Activated CD4-positive, alpha-beta T cell treated with anti-CD3 and anti-CD28 coated beads, Interleukin-2, amount 10 ng/mL, durations not matched to agents 7 days and 5 days (primary cell): ENCODE data around the gene MOV10. TPM values are rescaled to one million over a fixed set of nuclear protein-coding genes. Genes with fewer than 3 reads are reported as not detected.

Experiments used
- CTCF ChIA-PET: fragments of 350-600 bp; sonication (Branson Sonifier 250); formaldehyde crosslinking; loops from one replicate; lab custom pipeline; 2021; ENCODE audit warnings: antibody characterized with exemption; lab: Charles Lee
- POLR2A ChIA-PET: fragments of 350-600 bp; sonication (Branson Sonifier 250); formaldehyde crosslinking; loops from one replicate; lab custom pipeline; 2021; ENCODE audit warnings: antibody characterized with exemption; lab: Charles Lee
- DNase-seq: peaks from one replicate; pipeline ENCODE4 v3.0.0-alpha.2; 2020
- H3K27ac Mint-ChIP-seq: one replicate; pipeline ENCODE4 v1.8.0; 2021; ENCODE audit warnings: mild to moderate bottlenecking, moderate library complexity, mixed read lengths
- H3K27me3 Mint-ChIP-seq: one replicate; pipeline ENCODE4 v1.8.0; 2021; ENCODE audit warnings: mixed read lengths
- H3K36me3 Mint-ChIP-seq: one replicate; pipeline ENCODE4 v1.8.0; 2021; ENCODE audit warnings: low read depth, mixed read lengths
- H3K4me1 Mint-ChIP-seq: one replicate; pipeline ENCODE4 v1.8.0; 2021; ENCODE audit warnings: mixed read lengths
- H3K4me3 Mint-ChIP-seq: one replicate; pipeline ENCODE4 v1.8.0; 2021; ENCODE audit warnings: mild to moderate bottlenecking, moderate library complexity, mixed read lengths
- H3K9me3 Mint-ChIP-seq: one replicate; pipeline ENCODE4 v1.8.0; 2021; ENCODE audit warnings: mixed read lengths
- total RNA-seq, 2 experiments: library from RNA; stranded (reverse); gene quantifications; one replicate each; pipeline ENCODE4 v1.2.3, GENCODE V29; 2021

Gene MOV10
- total RNA-seq, 2 experiments from 2014 or later, result 118 to 126 TPM

- H3K4me3 Mint-ChIP-seq, result no peak overlapping the region
- DNase-seq, result no peak
- no peak overlapping the region for H3K27ac Mint-ChIP-seq
- peaks cover 49% of the 10 kb centered on the region for H3K4me1 Mint-ChIP-seq
- H3K9me3 Mint-ChIP-seq, result no peaks in the 10 kb centered on the region
- CTCF ChIA-PET, result no interaction called here
- H3K27me3 Mint-ChIP-seq, result no peaks in the 10 kb centered on the region
- H3K36me3 Mint-ChIP-seq, result peaks cover 40% of the 10 kb centered on the region
- POLR2A ChIA-PET, result no interaction called here
Observed at GRCh38 chr1:112677501-112677900, 3.0 kb downstream of the MOV10 start.

- Mint-ChIP-seq H3K9me3 (no peaks in the 10 kb centered on the region), H3K36me3 (peaks cover 40% of the 10 kb centered on the region), H3K4me3 (no peak overlapping the region), H3K27me3 (no peaks in the 10 kb centered on the region), H3K4me1 (peaks cover 40% of the 10 kb centered on the region), H3K27ac (no peak overlapping the region)
- no peak for DNase-seq
- POLR2A ChIA-PET, result no interaction called here
- CTCF ChIA-PET, result interaction anchor here (1.2 kb wide), 1 partner anchor 15 kb away, joined by 3 read pairs; no protein-coding TSS in a partner anchor
Observed at GRCh38 chr1:112678605-112679004, 4.1 kb downstream of the MOV10 start.

DNA sequence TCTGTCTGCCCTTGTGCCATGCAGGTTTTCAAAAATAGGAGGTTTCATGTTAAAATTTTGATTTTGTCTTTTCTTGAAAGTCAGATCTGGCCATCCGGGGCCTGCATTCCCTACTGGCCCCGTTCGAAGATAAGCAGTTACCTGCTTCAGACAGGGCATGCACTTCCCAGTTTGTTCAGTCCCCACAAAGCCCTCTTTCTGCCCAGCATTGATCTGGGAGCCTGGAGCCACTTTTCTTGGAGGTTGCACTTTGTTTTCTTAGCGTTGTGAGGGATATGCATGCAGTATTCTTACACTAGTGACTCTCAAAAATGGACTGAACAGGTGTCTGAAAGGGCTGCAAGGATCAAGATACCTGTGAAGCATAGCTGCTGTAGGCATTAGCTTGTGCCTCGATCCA, 11.5 kb downstream of the MOV10 start:
- no peak overlapping the region for H3K4me3 Mint-ChIP-seq
- DNase-seq, result no peak
- peaks cover 14% of the 10 kb centered on the region for H3K36me3 Mint-ChIP-seq
- no peak overlapping the region for H3K27ac Mint-ChIP-seq
- ChIA-PET POLR2A (interaction anchor here (0.6 kb wide), 1 partner anchor 92 kb away, joined by 3 read pairs; no protein-coding TSS in a partner anchor), CTCF (interaction anchor here (0.6 to 1.6 kb wide), 4 partner anchors 11 to 142 kb away, joined by 3 to 4 read pairs (median 3); partner anchors contain the start of gene MOV10)
- no peaks in the 10 kb centered on the region for H3K27me3 Mint-ChIP-seq
- H3K9me3 Mint-ChIP-seq, result no peaks in the 10 kb centered on the region
- peaks cover 7% of the 10 kb centered on the region for H3K4me1 Mint-ChIP-seq

GRCh38 chr1:112686417-112686816, 12.0 kb downstream of the MOV10 start:
- Mint-ChIP-seq H3K4me1 (peaks cover 7% of the 10 kb centered on the region), H3K36me3 (peaks cover 13% of the 10 kb centered on the region), H3K27me3 (no peaks in the 10 kb centered on the region), H3K27ac (no peak overlapping the region), H3K9me3 (no peaks in the 10 kb centered on the region), H3K4me3 (no peak overlapping the region)
- POLR2A ChIA-PET, result interaction anchor here (0.6 kb wide), 1 partner anchor 92 kb away, joined by 3 read pairs; no protein-coding TSS in a partner anchor
- CTCF ChIA-PET, result interaction anchor here (0.6 to 1.2 kb wide), 3 partner anchors 13 to 142 kb away, joined by 3 read pairs; no protein-coding TSS in a partner anchor
- DNase-seq, result no peak

- Mint-ChIP-seq H3K27ac (no peak overlapping the region), H3K36me3 (peaks cover 14% of the 10 kb centered on the region), H3K9me3 (no peaks in the 10 kb centered on the region), H3K4me3 (no peak overlapping the region), H3K27me3 (no peaks in the 10 kb centered on the region), H3K4me1 (peaks cover 7% of the 10 kb centered on the region)
- no peak for DNase-seq
- POLR2A ChIA-PET, result no interaction called here
- CTCF ChIA-PET, result interaction anchor here (0.8 to 1.2 kb wide), 2 partner anchors 12 to 37 kb away, joined by 3 read pairs; no protein-coding TSS in a partner anchor
Observed at GRCh38 chr1:112686835-112687234, 12.4 kb downstream of the MOV10 start.

GRCh38 chr1:112687361-112687760, 12.9 kb downstream of the MOV10 start:
- POLR2A ChIA-PET, result no interaction called here
- Mint-ChIP-seq H3K36me3 (peaks cover 17% of the 10 kb centered on the region), H3K27ac (no peak overlapping the region), H3K9me3 (no peaks in the 10 kb centered on the region), H3K4me1 (peaks cover 7% of the 10 kb centered on the region), H3K4me3 (no peak overlapping the region), H3K27me3 (no peaks in the 10 kb centered on the region)
- DNase-seq, result no peak
- CTCF ChIA-PET, result no interaction called here

DNA sequence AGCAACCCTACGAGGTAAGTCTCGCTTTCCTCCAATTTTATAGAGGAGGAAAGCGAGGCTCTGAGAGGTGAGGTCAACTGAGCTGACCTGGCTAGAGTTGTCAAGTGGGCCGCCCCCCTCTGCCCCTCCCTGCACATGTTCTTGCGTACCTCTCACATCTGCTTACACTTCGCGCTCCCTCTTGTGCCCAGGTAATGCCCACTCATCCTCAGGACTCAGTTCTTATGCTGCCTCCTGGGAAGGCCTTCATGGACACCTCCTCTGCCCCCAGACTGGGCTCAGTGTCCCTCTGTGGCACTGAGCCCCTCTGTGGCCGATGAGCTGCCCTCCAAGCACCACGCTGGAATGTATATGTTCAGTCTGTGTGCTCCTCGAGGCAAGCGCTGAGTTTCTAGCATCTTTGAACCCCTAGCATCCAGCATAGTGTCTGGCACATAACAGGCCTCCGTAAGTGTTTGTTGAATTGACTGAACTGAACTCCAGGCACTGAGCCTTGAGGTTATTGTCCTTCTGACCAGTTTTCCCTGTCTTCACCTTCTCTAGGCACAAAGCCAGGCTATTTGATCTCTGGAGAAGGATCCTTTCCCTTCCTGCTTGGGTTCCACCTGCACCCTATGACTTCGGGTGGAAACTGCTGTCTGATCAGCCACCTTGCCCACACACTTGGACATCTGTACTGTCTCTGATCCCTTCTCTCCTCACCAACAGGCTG, 13.5 kb downstream of the MOV10 start:
- ChIA-PET CTCF (interaction anchor here (0.6 to 0.8 kb wide), 2 partner anchors 11 to 352 kb away, joined by 3 to 5 read pairs; no protein-coding TSS in a partner anchor), POLR2A (no interaction called here)
- H3K27me3 Mint-ChIP-seq, result no peaks in the 10 kb centered on the region
- no peaks in the 10 kb centered on the region for H3K9me3 Mint-ChIP-seq
- peaks cover 17% of the 10 kb centered on the region for H3K36me3 Mint-ChIP-seq
- DNase-seq, result no peak
- H3K27ac Mint-ChIP-seq, result peak overlapping the region; percentile 28
- H3K4me3 Mint-ChIP-seq, result no peak overlapping the region
- peaks cover 7% of the 10 kb centered on the region for H3K4me1 Mint-ChIP-seq

DNA sequence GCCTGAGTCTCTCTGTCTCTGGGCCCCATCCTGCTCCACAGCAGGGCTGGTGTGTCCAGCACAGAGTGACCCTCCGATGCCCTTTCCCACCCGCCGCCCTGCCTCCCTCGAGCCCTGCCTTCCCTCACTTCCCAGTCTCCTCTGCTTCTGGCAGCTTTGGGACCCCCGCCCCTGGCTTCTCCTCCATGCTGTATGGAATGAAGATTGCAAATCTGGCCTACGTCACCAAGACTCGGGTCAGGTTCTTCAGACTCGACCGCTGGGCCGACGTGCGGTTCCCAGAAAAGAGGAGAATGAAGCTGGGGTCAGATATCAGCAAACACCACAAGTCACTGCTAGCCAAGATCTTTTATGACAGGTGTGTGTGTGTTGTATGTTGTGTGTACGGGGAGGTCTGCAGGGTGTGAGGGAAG, 14.3 kb downstream of the MOV10 start:
- no peak overlapping the region for H3K27ac Mint-ChIP-seq
- peaks cover 7% of the 10 kb centered on the region for H3K4me1 Mint-ChIP-seq
- H3K27me3 Mint-ChIP-seq, result no peaks in the 10 kb centered on the region
- H3K36me3 Mint-ChIP-seq, result peaks cover 17% of the 10 kb centered on the region
- H3K4me3 Mint-ChIP-seq, result no peak overlapping the region
- no peak for DNase-seq
- POLR2A ChIA-PET, result no interaction called here
- CTCF ChIA-PET, result interaction anchor here (0.8 to 1.3 kb wide), 3 partner anchors 10 to 19 kb away, joined by 3 read pairs; partner anchors contain the start of gene MOV10
- H3K9me3 Mint-ChIP-seq, result no peaks in the 10 kb centered on the region

DNA sequence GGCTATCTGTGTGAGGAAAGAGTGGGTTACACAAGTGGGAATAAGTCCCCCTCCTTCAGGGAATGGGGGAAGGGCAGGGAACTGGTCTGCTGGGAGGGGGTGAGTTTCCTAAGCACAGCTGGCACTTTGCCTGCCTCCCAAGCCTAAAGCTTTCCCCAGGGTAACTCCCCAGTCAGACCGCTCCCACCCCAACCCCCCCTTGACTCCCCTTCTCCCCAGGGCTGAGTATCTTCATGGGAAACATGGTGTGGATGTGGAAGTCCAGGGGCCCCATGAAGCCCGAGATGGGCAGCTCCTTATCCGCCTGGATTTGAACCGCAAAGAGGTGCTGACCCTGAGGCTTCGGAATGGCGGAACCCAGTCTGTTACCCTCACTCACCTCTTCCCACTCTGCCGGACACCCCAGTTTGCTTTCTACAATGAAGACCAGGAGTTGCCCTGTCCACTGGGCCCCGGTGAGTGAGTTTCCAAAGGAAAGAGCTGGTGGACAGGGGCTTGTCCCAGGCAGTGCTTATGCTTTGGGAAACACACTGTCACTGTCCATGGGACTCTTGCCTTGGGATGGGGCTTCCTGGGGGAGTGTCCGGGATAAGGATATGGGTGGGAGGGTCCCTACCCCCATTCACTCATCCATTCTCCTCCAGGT, 14.9 kb downstream of the MOV10 start:
- H3K36me3 Mint-ChIP-seq, result peaks cover 17% of the 10 kb centered on the region
- H3K27ac Mint-ChIP-seq, result no peak overlapping the region
- POLR2A ChIA-PET, result no interaction called here
- DNase-seq, result no peak
- H3K4me1 Mint-ChIP-seq, result peaks cover 7% of the 10 kb centered on the region
- H3K9me3 Mint-ChIP-seq, result no peaks in the 10 kb centered on the region
- H3K4me3 Mint-ChIP-seq, result no peak overlapping the region
- no peaks in the 10 kb centered on the region for H3K27me3 Mint-ChIP-seq
- CTCF ChIA-PET, result interaction anchor here (0.9 to 1.3 kb wide), 2 partner anchors 14 to 19 kb away, joined by 3 read pairs; partner anchors contain the start of gene MOV10

- no peak overlapping the region for H3K4me3 Mint-ChIP-seq
- peaks cover 7% of the 10 kb centered on the region for H3K4me1 Mint-ChIP-seq
- H3K36me3 Mint-ChIP-seq, result peaks cover 20% of the 10 kb centered on the region
- H3K27me3 Mint-ChIP-seq, result no peaks in the 10 kb centered on the region
- no peaks in the 10 kb centered on the region for H3K9me3 Mint-ChIP-seq
- ChIA-PET POLR2A (no interaction called here), CTCF (interaction anchor here (1.3 kb wide), 1 partner anchor 15 kb away, joined by 3 read pairs; the partner anchor contains the start of gene MOV10)
- no peak for DNase-seq
- H3K27ac Mint-ChIP-seq, result no peak overlapping the region
Observed at GRCh38 chr1:112689842-112690237, 15.4 kb downstream of the MOV10 start.

DNA sequence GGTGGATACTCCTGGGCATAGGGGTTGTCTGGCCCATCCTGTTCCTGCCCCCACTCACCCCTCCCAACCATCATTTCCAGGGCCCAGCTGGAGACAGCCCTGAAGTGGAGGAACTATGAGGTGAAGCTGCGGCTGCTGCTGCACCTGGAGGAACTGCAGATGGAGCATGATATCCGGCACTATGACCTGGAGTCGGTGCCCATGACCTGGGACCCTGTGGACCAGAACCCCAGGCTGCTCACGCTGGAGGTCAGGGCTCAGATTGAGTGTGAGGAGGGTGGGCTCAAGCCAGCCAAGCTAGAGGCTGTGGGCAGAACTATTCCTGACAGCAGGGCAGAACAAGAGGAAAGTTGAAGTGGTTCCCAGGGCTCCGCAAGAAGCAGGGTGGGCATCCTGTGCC, 18.2 kb downstream of the MOV10 start:
- ChIA-PET CTCF (interaction anchor here (0.6 kb wide), 1 partner anchor 94 kb away, joined by 4 read pairs; no protein-coding TSS in a partner anchor), POLR2A (no interaction called here)
- Mint-ChIP-seq H3K4me1 (no peaks in the 10 kb centered on the region), H3K9me3 (no peaks in the 10 kb centered on the region), H3K27me3 (no peaks in the 10 kb centered on the region), H3K36me3 (peaks cover 34% of the 10 kb centered on the region), H3K4me3 (no peak overlapping the region), H3K27ac (no peak overlapping the region)
- DNase-seq, result no peak

DNA sequence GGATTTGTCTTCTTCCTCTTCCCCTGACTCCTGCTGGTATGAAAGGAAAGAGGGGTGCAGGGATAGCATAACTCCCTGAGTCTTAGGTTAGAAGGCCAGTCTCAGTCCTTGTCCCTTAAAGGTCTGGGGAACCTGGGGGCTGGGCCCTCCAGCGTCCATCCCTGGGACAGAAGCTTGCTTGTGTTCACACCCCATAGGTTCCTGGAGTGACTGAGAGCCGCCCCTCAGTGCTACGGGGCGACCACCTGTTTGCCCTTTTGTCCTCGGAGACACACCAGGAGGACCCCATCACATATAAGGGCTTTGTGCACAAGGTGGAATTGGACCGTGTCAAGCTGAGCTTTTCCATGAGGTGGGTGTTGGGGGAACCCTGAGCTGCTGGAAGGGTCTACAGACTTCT, 19.4 kb downstream of the MOV10 start:
- Mint-ChIP-seq H3K4me1 (no peaks in the 10 kb centered on the region), H3K4me3 (no peak overlapping the region), H3K27ac (no peak overlapping the region), H3K36me3 (peaks cover 34% of the 10 kb centered on the region), H3K27me3 (no peaks in the 10 kb centered on the region), H3K9me3 (no peaks in the 10 kb centered on the region)
- DNase-seq, result no peak
- ChIA-PET POLR2A (no interaction called here), CTCF (interaction anchor here (0.9 kb wide), 1 partner anchor 15 kb away, joined by 3 read pairs; no protein-coding TSS in a partner anchor)
